HepG2 (cell line): ENCODE data around the gene RNF150.

Experiments used
- CHCHD3 ChIP-seq: sonication (generic); formaldehyde crosslinking; IDR thresholded peaks from 2 replicates; pipeline ENCODE4 v1.8.0; 2022; ENCODE audit warnings: mild to moderate bottlenecking, missing genetic modification reagents, moderate library complexity
- CTCF ChIP-seq: sonication (generic); formaldehyde crosslinking; IDR thresholded peaks from 2 replicates; pipeline ENCODE4 v1.5.0; 2020; ENCODE audit warnings: mild to moderate bottlenecking, missing genetic modification reagents, moderate library complexity
- ZFY ChIP-seq: sonication (generic); formaldehyde crosslinking; IDR thresholded peaks from 2 replicates; pipeline ENCODE4 v1.4.0; 2020; ENCODE audit warnings: missing genetic modification reagents

- TF ChIP-seq CTCF (CRISPR knock-in tag) (no peak), ZFY (no peak), CHCHD3 (CRISPR knock-in tag) (no peak)
Measured at GRCh38 chr4:141004823-141005222, 128.4 kb downstream of the RNF150 start.
